Measurements from ENCODE around the gene CHST2. TPM values are rescaled to one million over a fixed set of nuclear protein-coding genes. Genes with fewer than 3 reads are reported as not detected.

Gene CHST2
- total RNA-seq, 1 experiment from 2014 or later: 2.3 TPM

DNA sequence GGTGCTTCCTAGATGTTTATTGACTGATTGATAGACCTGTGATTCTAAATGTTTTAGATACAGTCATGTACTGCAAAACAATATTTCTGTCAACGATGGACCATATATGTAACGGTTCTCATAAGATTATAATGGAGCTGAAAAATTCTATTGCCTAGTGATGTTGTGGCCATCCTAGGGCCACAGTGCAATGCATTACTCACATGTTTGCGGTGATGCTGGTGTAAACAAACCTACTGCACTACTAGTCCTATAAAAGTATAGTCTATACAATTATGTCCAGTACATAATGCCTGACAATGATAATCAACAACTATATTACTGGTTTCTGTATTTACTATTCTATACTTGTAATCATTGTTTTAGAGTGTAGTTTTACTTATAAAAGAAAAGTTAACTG is 46.8 kb downstream of the CHST2 start:
- H3K27me3 Mint-ChIP-seq (ENCODE audit: insufficient read depth, unreplicated experiment): no peaks in the 10 kb centered on the region
- POLR2A ChIA-PET: interaction anchor here (0.7 to 2.2 kb wide), 4 partner anchors 10 to 488 kb away, joined by 3 to 6 read pairs (median 3); partner anchors contain the start of gene U2SURP
- TF ChIP-seq, protein P1, sequence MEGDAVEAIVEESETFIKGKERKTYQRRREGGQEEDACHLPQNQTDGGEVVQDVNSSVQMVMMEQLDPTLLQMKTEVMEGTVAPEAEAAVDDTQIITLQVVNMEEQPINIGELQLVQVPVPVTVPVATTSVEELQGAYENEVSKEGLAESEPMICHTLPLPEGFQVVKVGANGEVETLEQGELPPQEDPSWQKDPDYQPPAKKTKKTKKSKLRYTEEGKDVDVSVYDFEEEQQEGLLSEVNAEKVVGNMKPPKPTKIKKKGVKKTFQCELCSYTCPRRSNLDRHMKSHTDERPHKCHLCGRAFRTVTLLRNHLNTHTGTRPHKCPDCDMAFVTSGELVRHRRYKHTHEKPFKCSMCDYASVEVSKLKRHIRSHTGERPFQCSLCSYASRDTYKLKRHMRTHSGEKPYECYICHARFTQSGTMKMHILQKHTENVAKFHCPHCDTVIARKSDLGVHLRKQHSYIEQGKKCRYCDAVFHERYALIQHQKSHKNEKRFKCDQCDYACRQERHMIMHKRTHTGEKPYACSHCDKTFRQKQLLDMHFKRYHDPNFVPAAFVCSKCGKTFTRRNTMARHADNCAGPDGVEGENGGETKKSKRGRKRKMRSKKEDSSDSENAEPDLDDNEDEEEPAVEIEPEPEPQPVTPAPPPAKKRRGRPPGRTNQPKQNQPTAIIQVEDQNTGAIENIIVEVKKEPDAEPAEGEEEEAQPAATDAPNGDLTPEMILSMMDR (IDR thresholded peaks at IDR 0.05; ENCODE audit: unreplicated experiment): no peak
- DNase-seq (ENCODE audit: unreplicated experiment): no peak
- no TSS peak for BruUV-seq (replicated peaks)
- H3K4me3 Mint-ChIP-seq (ENCODE audit: unreplicated experiment): no peak overlapping the region
- intact Hi-C loops (cut with micrococcal nuclease): no loop called here
- no peak overlapping the region for H3K27ac Mint-ChIP-seq (ENCODE audit: low read depth, unreplicated experiment)
- no peaks in the 10 kb centered on the region for H3K36me3 Mint-ChIP-seq (ENCODE audit: insufficient read depth, unreplicated experiment)
- no peaks in the 10 kb centered on the region for H3K9me3 Mint-ChIP-seq (ENCODE audit: unreplicated experiment)
- CTCF ChIA-PET: interaction anchor here (0.7 to 1.9 kb wide), 6 partner anchors 10 to 597 kb away, joined by 3 to 4 read pairs (median 3); no protein-coding TSS in a partner anchor
- H3K4me1 Mint-ChIP-seq (ENCODE audit: insufficient read depth, unreplicated experiment): peaks cover 24% of the 10 kb centered on the region

DNA sequence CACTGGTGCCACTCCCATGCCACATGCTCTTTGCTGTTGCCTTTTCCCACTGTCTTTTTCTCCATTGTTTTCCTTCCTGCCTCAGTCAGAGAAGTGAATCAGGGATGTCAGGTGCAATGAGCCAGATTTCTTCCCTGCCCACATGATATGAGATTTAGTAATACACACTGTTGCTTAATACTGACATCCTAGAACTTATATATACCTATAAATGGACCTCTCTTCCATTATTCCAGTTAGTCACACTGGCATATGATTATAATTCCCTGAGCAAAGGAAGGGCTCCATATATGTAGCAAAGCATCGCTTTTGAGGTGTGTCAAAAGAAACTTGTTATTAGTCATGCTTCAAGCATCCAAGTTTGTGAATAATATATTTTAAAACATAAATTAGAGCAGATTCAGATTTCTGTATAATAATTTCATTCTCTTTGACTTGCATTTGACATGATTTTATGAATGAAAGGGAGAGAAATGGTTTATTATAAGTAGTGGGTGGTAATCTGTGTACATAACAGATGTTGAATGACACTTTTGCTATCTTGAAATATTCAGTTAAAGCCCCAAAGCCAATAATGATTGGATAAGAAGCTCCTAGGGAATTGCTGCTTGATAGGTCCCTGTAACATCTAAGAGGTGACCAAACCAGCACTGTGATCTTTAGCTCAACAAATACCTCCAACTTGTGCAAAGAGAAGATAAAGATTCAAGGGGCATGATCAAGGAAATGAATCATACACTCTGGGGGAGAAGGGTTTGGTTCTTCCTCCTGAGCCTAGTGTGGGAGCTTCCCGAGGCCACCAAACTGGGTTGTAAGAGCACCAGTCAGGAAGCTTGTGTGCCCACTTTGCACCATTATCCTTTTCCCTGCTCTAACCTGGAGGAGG is 48.6 kb downstream of the CHST2 start:
- H3K4me3 Mint-ChIP-seq (ENCODE audit: unreplicated experiment): no peak overlapping the region
- TF ChIP-seq, protein P1 (IDR thresholded peaks at IDR 0.05; ENCODE audit: unreplicated experiment): no peak
- peak overlapping the region; percentile 58 for H3K27ac Mint-ChIP-seq (ENCODE audit: low read depth, unreplicated experiment)
- DNase-seq (ENCODE audit: unreplicated experiment): peak; percentile 86
- no TSS peak for BruUV-seq (replicated peaks)
- intact Hi-C loops (cut with micrococcal nuclease): no loop called here
- H3K27me3 Mint-ChIP-seq (ENCODE audit: insufficient read depth, unreplicated experiment): no peaks in the 10 kb centered on the region
- peaks cover 10% of the 10 kb centered on the region for H3K9me3 Mint-ChIP-seq (ENCODE audit: unreplicated experiment)
- CTCF ChIA-PET: interaction anchor here (1.0 to 1.6 kb wide), 3 partner anchors 9 to 507 kb away, joined by 3 to 4 read pairs (median 3); no protein-coding TSS in a partner anchor
- POLR2A ChIA-PET: interaction anchor here (0.6 to 2.2 kb wide), 5 partner anchors 8 to 487 kb away, joined by 3 to 6 read pairs (median 3); no protein-coding TSS in a partner anchor
- H3K36me3 Mint-ChIP-seq (ENCODE audit: insufficient read depth, unreplicated experiment): no peaks in the 10 kb centered on the region
- H3K4me1 Mint-ChIP-seq (ENCODE audit: insufficient read depth, unreplicated experiment): peaks cover 24% of the 10 kb centered on the region

DNA sequence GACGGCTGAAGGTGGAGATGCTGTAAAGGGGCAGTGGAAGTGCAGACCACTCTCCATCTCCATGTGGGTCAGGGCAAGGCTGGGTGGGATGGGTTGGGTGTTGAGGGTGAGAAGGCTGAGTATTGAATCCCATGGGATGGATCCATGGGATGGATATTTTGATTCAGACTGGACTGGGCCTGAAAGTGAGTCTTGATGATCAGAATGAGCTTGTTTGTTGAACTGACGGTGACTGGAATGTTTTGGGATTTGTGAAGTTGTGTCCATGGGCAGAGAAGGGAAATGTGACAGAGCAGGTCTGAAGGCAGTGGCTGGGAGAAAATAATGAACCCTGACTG is 49.3 kb downstream of the CHST2 start:
- Mint-ChIP-seq H3K27me3 (ENCODE audit: insufficient read depth, unreplicated experiment) (no peaks in the 10 kb centered on the region), H3K27ac (ENCODE audit: low read depth, unreplicated experiment) (peak overlapping the region; percentile 58), H3K9me3 (ENCODE audit: unreplicated experiment) (peaks cover 16% of the 10 kb centered on the region), H3K36me3 (ENCODE audit: insufficient read depth, unreplicated experiment) (no peaks in the 10 kb centered on the region), H3K4me1 (ENCODE audit: insufficient read depth, unreplicated experiment) (peaks cover 24% of the 10 kb centered on the region), H3K4me3 (ENCODE audit: unreplicated experiment) (no peak overlapping the region)
- no peak for DNase-seq (ENCODE audit: unreplicated experiment)
- TF ChIP-seq, protein P1 (IDR thresholded peaks at IDR 0.05; ENCODE audit: unreplicated experiment): no peak
- ChIA-PET CTCF (interaction anchor here (1.1 kb wide), 1 partner anchor 10 kb away, joined by 3 read pairs; no protein-coding TSS in a partner anchor), POLR2A (interaction anchor here (0.6 to 1.1 kb wide), 3 partner anchors 9 to 14 kb away, joined by 3 read pairs; no protein-coding TSS in a partner anchor)
- no TSS peak for BruUV-seq (replicated peaks)
- intact Hi-C loops (cut with micrococcal nuclease): no loop called here

DNA sequence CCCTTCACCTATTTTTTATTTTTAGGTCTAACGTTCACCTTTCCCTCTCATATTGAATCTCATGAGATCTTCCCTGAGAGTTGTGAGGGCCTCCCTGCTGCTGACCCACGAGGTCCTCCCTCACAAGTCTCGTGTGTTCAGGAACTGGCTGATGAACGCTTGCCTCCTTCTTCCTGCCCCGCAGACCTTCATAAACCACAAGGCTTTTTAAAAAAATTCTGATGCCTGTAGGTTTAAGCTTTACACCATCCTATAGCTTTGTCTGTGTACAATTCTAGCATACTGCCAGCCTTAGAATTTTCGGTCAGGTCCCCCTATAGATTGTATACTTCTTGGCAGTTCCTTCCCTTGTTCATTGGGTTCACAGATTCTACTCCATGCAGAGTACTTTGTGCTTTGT is 50.5 kb downstream of the CHST2 start:
- Mint-ChIP-seq H3K4me1 (ENCODE audit: insufficient read depth, unreplicated experiment) (peaks cover 24% of the 10 kb centered on the region), H3K27me3 (ENCODE audit: insufficient read depth, unreplicated experiment) (no peaks in the 10 kb centered on the region), H3K4me3 (ENCODE audit: unreplicated experiment) (no peak overlapping the region), H3K9me3 (ENCODE audit: unreplicated experiment) (peaks cover 25% of the 10 kb centered on the region), H3K36me3 (ENCODE audit: insufficient read depth, unreplicated experiment) (no peaks in the 10 kb centered on the region), H3K27ac (ENCODE audit: low read depth, unreplicated experiment) (no peak overlapping the region)
- BruUV-seq (replicated peaks): no TSS peak
- ChIA-PET POLR2A (no interaction called here), CTCF (no interaction called here)
- no peak for DNase-seq (ENCODE audit: unreplicated experiment)
- TF ChIP-seq, protein P1 (IDR thresholded peaks at IDR 0.05; ENCODE audit: unreplicated experiment): no peak
- intact Hi-C loops (cut with micrococcal nuclease): no loop called here
